Activated naive CD8-positive, alpha-beta T cell treated with anti-CD3 and anti-CD28 coated beads, Interleukin-2, amount 50 U/mL, for 24 hours (primary cell): Measurements from ENCODE around the gene GGA3.

ENCODE experiments used
- ATAC-seq: fragments of 150-1000 bp; cut with Tn5 transposase; one replicate; pipeline ENCODE4 v1.10.0; 2021
- DNase-seq: peaks from one replicate; pipeline ENCODE4 v3.0.0; 2021
- H3K27ac Mint-ChIP-seq: one replicate; pipeline ENCODE4 v1.8.0; 2021; ENCODE audit warnings: mild to moderate bottlenecking, mixed read lengths
- H3K27me3 Mint-ChIP-seq: one replicate; pipeline ENCODE4 v1.8.0; 2021; ENCODE audit warnings: mixed read lengths
- H3K36me3 Mint-ChIP-seq: one replicate; pipeline ENCODE4 v1.8.0; 2021; ENCODE audit warnings: low read depth, mixed read lengths
- H3K4me1 Mint-ChIP-seq: one replicate; pipeline ENCODE4 v1.8.0; 2021; ENCODE audit warnings: mixed read lengths
- H3K4me3 Mint-ChIP-seq: one replicate; pipeline ENCODE4 v1.8.0; 2021; ENCODE audit warnings: mild to moderate bottlenecking, moderate library complexity, mixed read lengths
- H3K9me3 Mint-ChIP-seq: one replicate; pipeline ENCODE4 v1.8.0; 2021; ENCODE audit warnings: mixed read lengths

GGA3 gene

DNA sequence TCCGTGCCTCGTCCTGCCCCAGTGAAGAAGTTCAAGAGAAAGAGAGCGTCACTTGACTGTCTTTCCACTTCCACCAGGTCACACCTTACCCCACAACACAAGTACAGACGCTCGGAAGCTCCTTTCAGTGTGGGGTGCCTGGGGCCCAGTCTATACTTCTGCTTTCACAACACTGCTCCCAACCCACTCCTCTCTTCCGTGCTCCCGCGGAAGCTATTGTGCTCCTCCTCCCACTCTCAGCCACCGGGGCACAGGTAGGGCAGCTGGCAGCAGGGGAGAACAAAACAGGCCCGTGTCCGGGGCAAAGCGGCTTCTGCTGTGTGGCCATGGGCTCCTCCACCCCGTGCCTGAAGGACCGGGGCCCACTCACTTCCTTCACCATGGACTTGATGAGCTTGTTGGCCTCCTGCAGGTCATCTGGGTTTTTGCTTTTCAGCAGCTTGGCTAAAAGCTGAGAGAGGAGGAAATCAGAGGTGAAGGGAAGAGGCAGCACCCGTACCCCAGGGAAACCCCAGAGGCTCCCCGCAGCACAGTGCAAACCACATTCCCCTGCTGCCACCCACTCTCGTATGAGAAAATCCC is 18.9 kb downstream of the GGA3 start:
- H3K36me3 Mint-ChIP-seq: peaks cover 60% of the 10 kb centered on the region

DNA sequence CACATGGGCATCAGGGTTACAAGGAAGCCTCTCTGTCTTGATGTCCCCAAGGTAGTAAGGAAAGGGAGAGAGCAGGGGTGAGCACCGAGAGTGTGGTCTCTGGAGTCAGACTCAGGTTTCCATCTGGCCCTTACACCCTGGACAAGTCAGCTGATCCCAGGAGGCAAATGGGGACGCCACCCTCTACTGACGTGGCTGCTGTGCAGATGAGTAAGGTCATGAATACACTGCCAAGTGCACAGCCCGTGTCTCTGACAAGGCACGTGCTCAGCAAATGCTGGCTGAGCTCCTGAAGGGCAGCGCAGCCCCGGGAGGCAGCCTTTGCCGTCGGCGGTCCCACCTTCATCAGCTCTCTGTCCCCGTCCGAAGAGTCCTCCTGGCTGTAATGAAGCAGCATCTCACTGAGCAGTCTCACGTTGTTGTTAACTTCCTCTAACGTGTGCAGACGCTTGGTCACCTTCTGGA is 19.4 kb downstream of the GGA3 start:
- Mint-ChIP-seq H3K27ac (peak overlapping the region; percentile 89), H3K4me1 (peaks cover 62% of the 10 kb centered on the region), H3K36me3 (peaks cover 60% of the 10 kb centered on the region), H3K27me3 (no peaks in the 10 kb centered on the region), H3K4me3 (peak overlapping the region; percentile 40), H3K9me3 (no peaks in the 10 kb centered on the region)
- no peak for ATAC-seq
- DNase-seq: no peak

More for the DNA sequence above, 18.9 kb downstream of the GGA3 start:
- H3K27me3 Mint-ChIP-seq: no peaks in the 10 kb centered on the region
- ATAC-seq (peak; percentile 39), DNase-seq (peak; percentile 30)
- H3K27ac Mint-ChIP-seq: peak overlapping the region; percentile 89
- peak overlapping the region; percentile 40 for H3K4me3 Mint-ChIP-seq
- no peaks in the 10 kb centered on the region for H3K9me3 Mint-ChIP-seq
- H3K4me1 Mint-ChIP-seq: peaks cover 66% of the 10 kb centered on the region

DNA sequence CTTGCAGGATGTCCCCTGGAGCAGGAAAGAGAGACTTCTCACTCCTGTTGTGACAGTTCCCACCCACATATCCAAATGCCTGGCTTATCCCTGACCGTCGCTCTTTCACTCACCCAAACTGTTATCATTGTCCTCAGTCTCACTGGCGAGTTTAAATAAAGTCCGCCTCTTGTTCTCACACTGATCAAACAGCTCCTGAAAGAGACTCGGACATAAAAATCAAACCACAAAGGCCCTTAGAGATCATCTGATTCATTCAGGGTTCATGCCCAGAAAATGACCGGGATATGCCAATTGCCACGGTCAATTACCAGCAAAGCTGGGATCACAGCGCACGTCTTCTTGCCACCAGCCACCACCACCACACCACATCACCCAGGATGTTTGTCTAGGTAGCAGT is 19.9 kb downstream of the GGA3 start:
- DNase-seq (no peak), ATAC-seq (no peak)
- peaks cover 57% of the 10 kb centered on the region for H3K4me1 Mint-ChIP-seq
- no peaks in the 10 kb centered on the region for H3K9me3 Mint-ChIP-seq
- H3K36me3 Mint-ChIP-seq: peaks cover 56% of the 10 kb centered on the region
- H3K4me3 Mint-ChIP-seq: no peak overlapping the region
- no peaks in the 10 kb centered on the region for H3K27me3 Mint-ChIP-seq
- peak overlapping the region; percentile 39 for H3K27ac Mint-ChIP-seq

DNA sequence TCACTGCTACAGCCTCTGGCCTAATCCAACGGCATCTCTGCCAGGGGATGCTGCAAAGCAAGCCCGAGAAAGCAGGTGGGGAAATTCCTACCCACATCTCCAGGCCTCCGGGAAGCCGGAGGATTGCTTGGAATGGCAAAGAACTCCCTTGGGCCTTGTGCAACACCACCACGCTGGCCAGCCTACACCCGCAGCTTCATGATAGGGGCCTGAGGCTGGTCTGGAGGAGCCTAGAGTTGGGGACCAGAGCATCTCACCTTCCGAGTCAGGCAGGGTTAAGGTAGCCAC is 20.3 kb downstream of the GGA3 start:
- ATAC-seq: no peak
- no peaks in the 10 kb centered on the region for H3K27me3 Mint-ChIP-seq
- no peaks in the 10 kb centered on the region for H3K9me3 Mint-ChIP-seq
- no peak overlapping the region for H3K27ac Mint-ChIP-seq
- H3K36me3 Mint-ChIP-seq: peaks cover 58% of the 10 kb centered on the region
- no peak for DNase-seq
- no peak overlapping the region for H3K4me3 Mint-ChIP-seq
- peaks cover 56% of the 10 kb centered on the region for H3K4me1 Mint-ChIP-seq

DNA sequence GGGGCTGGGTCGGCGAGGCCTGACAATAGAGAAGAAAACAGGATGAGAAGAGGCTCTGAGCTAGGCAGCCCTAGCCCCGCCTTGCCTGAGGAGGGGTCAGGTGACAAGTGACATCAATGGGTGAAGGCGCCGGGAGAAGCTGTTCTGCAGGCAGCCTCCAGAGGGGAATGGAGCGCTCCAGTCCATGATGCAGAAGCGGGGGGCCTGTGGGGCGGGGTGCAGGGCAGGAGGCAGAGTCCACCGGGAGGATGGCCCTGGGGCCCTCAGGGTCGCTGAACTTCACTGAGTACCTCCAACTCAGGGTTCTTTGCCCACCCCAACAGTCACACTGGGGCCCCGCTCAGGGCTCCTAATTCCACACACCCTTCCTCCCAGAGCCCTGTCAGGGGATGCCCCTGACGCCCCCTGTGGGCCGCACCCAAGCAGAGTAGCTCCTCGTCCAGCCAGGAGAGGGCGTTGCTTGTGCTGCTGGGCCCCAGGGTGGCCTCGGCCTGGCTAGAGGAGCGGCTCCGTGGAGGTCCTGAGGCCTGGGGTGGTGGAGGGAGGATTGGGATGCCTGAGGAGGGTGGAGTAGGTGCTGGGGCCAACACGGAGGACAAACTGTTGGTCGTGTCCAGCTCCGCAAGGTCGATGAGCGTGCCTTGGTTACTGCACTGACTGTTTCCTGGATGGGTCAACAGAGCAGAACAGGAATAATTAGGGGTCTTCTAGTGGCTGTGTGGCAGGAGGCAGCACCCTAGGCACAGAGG is 20.8 kb downstream of the GGA3 start:
- Mint-ChIP-seq H3K27ac (no peak overlapping the region), H3K36me3 (peaks cover 56% of the 10 kb centered on the region), H3K9me3 (no peaks in the 10 kb centered on the region), H3K4me3 (no peak overlapping the region), H3K4me1 (peaks cover 52% of the 10 kb centered on the region), H3K27me3 (no peaks in the 10 kb centered on the region)
- ATAC-seq (peak; percentile 35), DNase-seq (peak; percentile 61)

DNA sequence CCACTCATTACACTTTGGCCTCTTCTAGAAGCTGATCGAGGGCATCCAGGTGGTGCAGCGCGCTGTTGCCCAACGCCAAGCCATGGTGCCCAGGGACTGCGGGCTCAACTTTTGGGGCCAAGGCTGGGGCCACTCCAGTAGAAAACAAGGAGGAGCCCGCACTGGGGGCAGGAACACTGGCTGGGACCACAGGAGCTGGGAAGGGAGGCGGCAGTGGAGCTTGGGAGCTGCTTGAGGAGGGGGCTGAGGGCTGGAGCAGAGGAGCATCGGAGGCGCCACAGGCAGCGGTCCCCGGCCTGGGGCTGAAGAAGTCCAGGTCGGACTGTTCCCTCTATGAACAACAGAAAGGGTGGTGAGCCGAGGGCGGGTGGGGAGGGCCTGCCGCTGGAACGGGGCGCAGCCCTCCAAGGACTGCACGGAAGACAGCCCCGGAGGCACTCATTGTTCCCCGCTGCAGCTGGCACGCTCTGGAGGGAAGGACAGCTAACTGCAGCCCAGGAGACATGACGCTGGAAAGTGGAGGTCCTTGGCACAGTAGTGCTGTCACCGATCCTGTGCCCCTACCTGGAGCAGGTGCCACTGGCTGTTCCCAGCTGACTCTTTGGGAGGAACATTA is 21.5 kb downstream of the GGA3 start:
- ATAC-seq (no peak), DNase-seq (no peak)
- Mint-ChIP-seq H3K27me3 (no peaks in the 10 kb centered on the region), H3K4me3 (no peak overlapping the region), H3K27ac (no peak overlapping the region), H3K36me3 (peaks cover 57% of the 10 kb centered on the region), H3K9me3 (no peaks in the 10 kb centered on the region), H3K4me1 (peaks cover 49% of the 10 kb centered on the region)

DNA sequence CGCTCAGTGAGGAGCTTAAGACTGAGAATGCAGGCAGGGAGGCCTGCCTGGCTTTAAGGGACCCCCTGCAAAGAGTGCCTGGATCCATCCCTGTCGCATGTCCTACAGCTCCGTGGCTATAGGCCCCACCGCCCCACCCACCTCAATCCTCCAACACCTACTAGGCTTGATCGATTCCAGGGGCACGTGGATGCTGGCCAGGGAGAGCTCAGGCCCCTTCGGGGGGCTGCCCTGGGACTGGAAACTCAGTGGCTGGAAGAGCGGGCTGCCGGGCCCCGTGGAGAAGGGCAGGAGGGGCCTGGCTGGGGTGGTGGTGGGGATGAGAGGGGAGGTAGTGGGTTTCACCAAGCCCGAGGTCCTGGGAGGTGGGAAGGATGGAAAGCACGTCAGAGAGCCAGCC is 22.2 kb downstream of the GGA3 start:
- Mint-ChIP-seq H3K9me3 (no peaks in the 10 kb centered on the region), H3K27ac (no peak overlapping the region), H3K4me3 (no peak overlapping the region), H3K36me3 (peaks cover 60% of the 10 kb centered on the region), H3K4me1 (peaks cover 43% of the 10 kb centered on the region), H3K27me3 (no peaks in the 10 kb centered on the region)
- DNase-seq (no peak), ATAC-seq (no peak)

DNA sequence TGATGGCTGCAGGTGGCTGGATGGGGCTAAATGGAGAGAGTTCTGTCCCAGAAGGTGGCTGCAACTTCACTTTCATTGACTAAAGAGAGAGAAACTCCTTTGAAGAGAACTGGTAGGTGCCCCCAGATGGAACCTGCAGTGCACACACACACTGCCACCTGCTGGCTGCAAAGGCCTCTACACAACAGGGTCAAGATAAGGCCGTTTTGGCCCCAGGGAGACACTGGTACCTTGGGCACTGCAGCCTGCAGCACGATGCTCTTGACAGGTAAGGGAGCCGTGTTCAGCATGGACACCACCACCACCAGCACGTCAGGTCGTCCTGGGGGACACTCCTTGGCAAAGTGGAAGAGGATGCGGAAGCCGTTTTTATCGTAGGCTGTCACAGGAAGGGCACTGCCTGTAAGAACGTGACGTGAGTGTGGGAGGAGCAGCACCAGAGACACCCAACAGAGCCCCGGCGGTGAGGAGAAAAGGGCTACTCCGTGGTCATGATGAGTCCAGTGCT is 22.7 kb downstream of the GGA3 start:
- no peak overlapping the region for H3K4me3 Mint-ChIP-seq

DNA sequence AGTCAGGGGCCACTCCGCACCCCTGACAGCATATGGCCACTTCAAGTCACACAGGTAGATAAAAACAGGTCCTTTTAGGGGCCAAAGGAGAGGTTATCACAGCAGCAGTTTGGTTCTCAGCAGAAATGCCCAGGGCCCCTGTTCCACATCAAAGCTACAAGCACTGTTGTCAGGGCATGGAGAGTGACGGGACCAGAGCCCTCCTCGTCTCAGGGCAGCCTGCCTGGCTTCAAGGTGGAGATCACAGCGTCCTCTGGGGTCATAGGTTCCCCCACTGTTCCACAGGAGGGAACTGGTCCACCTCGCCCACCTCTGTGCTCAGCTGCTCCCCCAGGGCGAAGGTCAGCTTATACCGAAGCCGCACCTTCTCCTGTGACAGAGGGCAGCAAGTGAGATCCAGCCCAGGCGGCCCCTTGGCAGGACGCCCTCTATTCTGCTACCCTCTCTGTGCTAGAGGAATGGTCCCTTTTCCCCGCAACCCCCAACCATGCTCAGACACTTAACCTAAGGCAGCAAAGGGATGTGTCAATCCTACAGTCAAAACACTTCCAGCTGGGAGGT is 23.3 kb downstream of the GGA3 start:
- H3K36me3 Mint-ChIP-seq: peaks cover 54% of the 10 kb centered on the region
- no peaks in the 10 kb centered on the region for H3K9me3 Mint-ChIP-seq
- no peak overlapping the region for H3K4me3 Mint-ChIP-seq
- ATAC-seq: no peak
- H3K27me3 Mint-ChIP-seq: no peaks in the 10 kb centered on the region
- peaks cover 32% of the 10 kb centered on the region for H3K4me1 Mint-ChIP-seq
- no peak for DNase-seq
- no peak overlapping the region for H3K27ac Mint-ChIP-seq

More for the DNA sequence above, 22.7 kb downstream of the GGA3 start:
- no peaks in the 10 kb centered on the region for H3K27me3 Mint-ChIP-seq
- H3K36me3 Mint-ChIP-seq: peaks cover 56% of the 10 kb centered on the region
- peak overlapping the region; percentile 9 for H3K27ac Mint-ChIP-seq
- DNase-seq (peak; percentile 67), ATAC-seq (peak; percentile 67)
- H3K4me1 Mint-ChIP-seq: peaks cover 38% of the 10 kb centered on the region
- H3K9me3 Mint-ChIP-seq: no peaks in the 10 kb centered on the region

DNA sequence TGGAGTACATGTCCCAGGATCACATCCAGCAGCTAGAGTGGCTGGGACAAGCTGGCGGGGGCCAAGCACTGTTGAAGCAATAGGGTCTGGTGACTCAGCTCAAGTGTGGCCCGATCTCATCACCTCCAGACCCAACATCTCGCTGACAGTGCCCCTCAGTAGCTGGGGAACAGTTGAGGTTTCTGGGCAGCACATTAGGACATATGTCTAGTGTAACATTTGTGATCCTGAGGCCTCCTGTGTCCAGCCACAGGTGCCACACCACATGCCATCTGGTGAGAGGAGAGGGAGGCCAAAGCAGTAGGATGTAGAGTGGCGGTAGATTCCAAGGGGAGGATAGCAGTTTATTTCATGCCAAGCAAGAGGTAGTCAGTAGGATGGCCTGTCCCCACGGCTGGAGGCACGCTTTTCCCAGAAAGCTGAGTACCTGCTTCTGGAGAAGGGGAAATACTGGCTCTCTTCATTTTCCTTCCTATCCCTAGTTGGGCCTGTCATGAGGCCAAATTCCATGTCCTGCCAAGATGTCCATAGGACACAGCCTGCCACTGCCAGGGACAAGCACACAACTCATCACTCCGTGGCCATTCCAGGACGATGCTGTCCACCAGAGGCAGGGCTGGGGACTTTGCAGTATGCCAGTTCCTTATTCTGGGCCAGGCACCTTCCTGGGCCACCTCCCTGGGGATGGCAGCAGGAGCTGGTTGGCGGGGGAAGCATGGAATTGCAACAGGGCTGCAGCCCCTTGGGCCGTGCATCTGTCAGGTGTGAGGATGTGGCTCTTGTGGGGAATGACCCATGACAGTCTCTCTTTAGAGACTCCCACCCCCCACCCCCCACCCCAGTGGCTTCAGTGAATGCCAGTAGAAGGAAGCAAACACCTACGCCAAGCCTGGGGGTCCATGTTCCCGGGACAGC is 24.0 kb downstream of the GGA3 start:
- DNase-seq: no peak
- Mint-ChIP-seq H3K9me3 (no peaks in the 10 kb centered on the region), H3K27ac (no peak overlapping the region), H3K4me3 (no peak overlapping the region), H3K36me3 (peaks cover 57% of the 10 kb centered on the region), H3K27me3 (no peaks in the 10 kb centered on the region), H3K4me1 (peaks cover 24% of the 10 kb centered on the region)
- no peak for ATAC-seq

DNA sequence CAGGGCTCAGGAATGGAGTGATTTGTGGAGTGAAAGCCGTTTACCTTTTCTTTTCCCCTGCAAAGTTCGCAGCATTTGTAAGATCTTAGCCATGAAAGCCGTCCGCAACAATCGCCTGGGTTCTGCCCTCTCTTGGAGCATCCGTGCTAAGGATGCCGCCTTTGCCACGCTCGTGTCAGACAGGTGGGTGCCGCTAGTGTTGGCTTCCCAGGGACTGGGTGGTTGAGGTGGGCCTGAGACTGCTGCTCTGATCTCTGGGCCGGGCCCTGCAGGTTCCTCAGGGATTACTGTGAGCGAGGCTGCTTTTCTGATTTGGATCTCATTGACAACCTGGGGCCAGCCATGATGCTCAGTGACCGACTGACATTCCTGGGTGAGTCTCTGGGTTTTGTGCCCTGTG is 28.6 kb downstream of the GGA3 start:
- no peak for ATAC-seq
- Mint-ChIP-seq H3K27ac (no peak overlapping the region), H3K4me1 (no peaks in the 10 kb centered on the region), H3K4me3 (no peak overlapping the region), H3K27me3 (no peaks in the 10 kb centered on the region), H3K9me3 (no peaks in the 10 kb centered on the region), H3K36me3 (peaks cover 47% of the 10 kb centered on the region)
- DNase-seq: no peak

DNA sequence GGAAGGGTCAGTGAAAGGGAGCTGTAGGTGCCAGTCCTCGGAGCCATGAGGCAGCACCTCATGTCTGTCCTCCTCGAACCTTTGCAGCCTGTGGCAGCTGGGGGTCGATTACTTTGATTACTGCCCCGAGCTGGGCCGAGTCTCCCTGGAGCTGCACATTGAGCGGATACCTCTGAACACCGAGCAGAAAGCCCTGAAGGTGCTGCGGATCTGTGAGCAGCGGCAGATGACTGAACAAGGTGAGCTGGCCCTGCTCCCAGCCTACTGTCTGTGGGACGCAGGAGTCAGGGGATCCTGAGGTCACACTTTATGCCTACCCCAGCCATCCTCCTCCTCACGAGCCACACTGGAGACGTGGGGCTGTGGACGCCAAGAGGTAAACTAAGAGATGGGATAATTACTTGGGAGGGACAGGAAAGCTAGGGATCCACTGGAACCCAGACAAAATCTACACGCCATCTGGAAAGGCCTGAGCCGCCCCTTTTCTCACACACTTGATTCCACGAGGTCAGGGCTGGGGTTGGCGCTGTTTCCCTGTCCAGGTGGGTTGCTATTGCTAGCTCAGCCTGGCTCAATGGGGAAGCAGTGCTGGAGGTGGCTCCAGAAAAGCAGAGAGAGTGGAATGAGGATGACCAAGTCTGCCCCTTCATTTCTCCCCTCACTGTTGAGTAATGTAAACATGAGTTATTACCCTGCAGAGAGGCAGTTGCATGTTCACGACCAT is 29.5 kb downstream of the GGA3 start:
- Mint-ChIP-seq H3K4me1 (no peaks in the 10 kb centered on the region), H3K27me3 (no peaks in the 10 kb centered on the region), H3K36me3 (peaks cover 47% of the 10 kb centered on the region), H3K4me3 (no peak overlapping the region), H3K27ac (no peak overlapping the region), H3K9me3 (no peaks in the 10 kb centered on the region)
- no peak for DNase-seq
- no peak for ATAC-seq

DNA sequence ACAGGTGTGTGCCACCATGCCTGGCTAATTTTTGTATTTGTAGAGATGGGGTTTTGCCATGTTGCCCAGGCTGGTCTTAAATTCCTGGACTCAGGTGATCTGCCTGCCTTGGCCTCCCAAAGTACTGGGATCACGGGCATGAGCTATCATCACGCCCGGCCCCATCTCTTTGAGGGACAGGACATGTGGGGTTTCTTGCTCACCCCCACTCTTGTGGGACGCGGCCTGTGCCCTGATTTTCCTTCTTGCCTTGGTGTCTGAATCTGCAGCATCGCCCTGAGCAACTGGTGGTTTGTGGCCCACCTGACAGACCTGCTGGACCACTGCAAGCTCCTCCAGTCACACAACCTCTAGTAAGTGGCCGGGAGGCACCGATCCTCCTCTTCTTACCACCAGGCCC is 30.3 kb downstream of the GGA3 start:
- no peaks in the 10 kb centered on the region for H3K4me1 Mint-ChIP-seq
- peaks cover 50% of the 10 kb centered on the region for H3K36me3 Mint-ChIP-seq
- H3K9me3 Mint-ChIP-seq: no peaks in the 10 kb centered on the region
- DNase-seq: no peak
- no peak overlapping the region for H3K4me3 Mint-ChIP-seq
- H3K27me3 Mint-ChIP-seq: no peaks in the 10 kb centered on the region
- no peak overlapping the region for H3K27ac Mint-ChIP-seq
- no peak for ATAC-seq

DNA sequence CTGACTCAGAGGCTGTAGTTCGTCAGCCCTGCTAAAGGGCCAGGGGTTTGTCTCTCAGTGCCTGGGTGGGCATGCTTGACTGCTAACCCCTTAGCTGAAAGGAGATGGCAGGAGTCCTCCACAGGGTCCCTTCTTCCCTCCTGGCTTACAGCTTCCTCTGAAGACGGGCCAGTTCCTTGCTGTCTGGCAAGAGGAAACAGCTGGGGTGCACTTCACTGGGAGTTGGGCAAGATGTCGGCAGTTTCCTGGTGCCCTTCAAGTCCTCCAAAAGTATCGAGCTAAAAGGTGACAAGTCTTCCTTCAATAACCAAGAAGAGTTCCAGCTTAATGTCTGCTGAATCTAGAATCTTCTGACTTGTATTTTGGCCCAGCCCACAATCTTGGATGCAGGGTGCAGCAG is 32.6 kb downstream of the GGA3 start:
- DNase-seq (no peak), ATAC-seq (no peak)
- Mint-ChIP-seq H3K27me3 (no peaks in the 10 kb centered on the region), H3K27ac (no peak overlapping the region), H3K4me3 (no peak overlapping the region), H3K4me1 (peaks cover 3% of the 10 kb centered on the region), H3K9me3 (no peaks in the 10 kb centered on the region), H3K36me3 (peaks cover 52% of the 10 kb centered on the region)
